ENCODE measurements around the gene KHNYN. TPM values are rescaled to one million over a fixed set of nuclear protein-coding genes. Genes with fewer than 3 reads are reported as not detected.

KHNYN gene
- total RNA-seq, 4 donors from 2014 or later = 66.0 to 147 (median 90.6) TPM

GRCh38 chr14:24436355-24437019 is 6.7 kb downstream of the KHNYN start:
- DNase-seq (ENCODE audit: low spot score in 2 of 2) = no peak
- WGBS, 2 donors = 43 to 46% methylated on average over 5 of the region's 5 CpGs
- H3K4me3 ChIP-seq (ENCODE audit: low read depth, poor library complexity, severe bottlenecking) = no peak overlapping the region
- TF ChIP-seq CTCF (IDR thresholded peaks at IDR 0.05) (peak in 1 of 3 donors; percentile 62), POLR2A (IDR thresholded peaks at IDR 0.05) (no peak)
- intact Hi-C loops (cut with DNase I; ENCODE audit: low total_unique reads) = no loop called here

- no peak for DNase-seq (ENCODE audit: low spot score in 2 of 2)
- no peak overlapping the region for H3K4me3 ChIP-seq (ENCODE audit: low read depth, poor library complexity, severe bottlenecking)
- TF ChIP-seq POLR2A (IDR thresholded peaks at IDR 0.05) = no peak
- no peak for TF ChIP-seq CTCF (IDR thresholded peaks at IDR 0.05)
- 63 to 71% methylated on average over 12 of the region's 12 CpGs for WGBS, 2 donors
- intact Hi-C loops (cut with DNase I; ENCODE audit: low total_unique reads) = no loop called here
Measured at GRCh38 chr14:24437020-24437735, 7.4 kb downstream of the KHNYN start.

GRCh38 chr14:24437736-24438067 is 7.9 kb downstream of the KHNYN start:
- WGBS, 2 donors = 56 to 63% methylated on average over 2 of the region's 2 CpGs
- H3K4me3 ChIP-seq (ENCODE audit: low read depth, poor library complexity, severe bottlenecking) = no peak overlapping the region
- intact Hi-C loops (cut with DNase I; ENCODE audit: low total_unique reads) = no loop called here
- DNase-seq (ENCODE audit: low spot score in 2 of 2) = no peak
- no peak for TF ChIP-seq CTCF (IDR thresholded peaks at IDR 0.05)
- TF ChIP-seq POLR2A (IDR thresholded peaks at IDR 0.05) = no peak

- H3K4me3 ChIP-seq (ENCODE audit: low read depth, poor library complexity, severe bottlenecking) = no peak overlapping the region
- TF ChIP-seq CTCF (IDR thresholded peaks at IDR 0.05) (no peak), POLR2A (IDR thresholded peaks at IDR 0.05) (no peak)
- WGBS, 2 donors = 54 to 62% methylated on average over 9 of the region's 9 CpGs
- no peak for DNase-seq (ENCODE audit: low spot score in 2 of 2)
- intact Hi-C loops (cut with DNase I; ENCODE audit: low total_unique reads) = no loop called here
Measured at GRCh38 chr14:24438223-24439097, 8.7 kb downstream of the KHNYN start.

- TF ChIP-seq CTCF (IDR thresholded peaks at IDR 0.05) = no peak
- TF ChIP-seq POLR2A (IDR thresholded peaks at IDR 0.05) = no peak
Measured at GRCh38 chr14:24439257-24439656, 9.5 kb downstream of the KHNYN start.

More at GRCh38 chr14:24439257-24439656, 9.5 kb downstream of the KHNYN start:
- H3K4me3 ChIP-seq (ENCODE audit: low read depth, poor library complexity, severe bottlenecking) = no peak overlapping the region
- intact Hi-C loops (cut with DNase I; ENCODE audit: low total_unique reads) = no loop called here
- WGBS, 2 donors = 40 to 43% methylated on average over 1 of the region's 1 CpG
- no peak for DNase-seq (ENCODE audit: low spot score in 2 of 2)

Data from lower leg skin (tissue), 4 donors.